KMS-11 (cell line): ENCODE results near the gene OSBPL3.

Experiments
- H2AFZ ChIP-seq: fragments of 200-600 bp; sonication (generic); 2 replicates; pipeline ENCODE4 v1.6.1; 2016; ENCODE audit warnings: antibody characterized with exemption, mixed run types, low read depth
- H3K27ac ChIP-seq: fragments of 200-600 bp; sonication (generic); 2 replicates; pipeline ENCODE4 v1.6.1; 2016; ENCODE audit warnings: mild to moderate bottlenecking, mixed run types
- H3K27me3 ChIP-seq: fragments of 200-600 bp; sonication (generic); 2 replicates; pipeline ENCODE4 v1.6.1; 2017; ENCODE audit warnings: mild to moderate bottlenecking, low read depth, mixed run types, moderate library complexity; ENCODE audit not compliant: insufficient read depth
- H3K36me3 ChIP-seq: fragments of 200-600 bp; sonication (generic); 2 replicates; pipeline ENCODE4 v1.6.1; 2017; ENCODE audit warnings: mild to moderate bottlenecking, mixed run types; ENCODE audit not compliant: insufficient read depth
- H3K4me1 ChIP-seq: fragments of 200-600 bp; sonication (generic); 2 replicates; pipeline ENCODE4 v1.6.1; 2016; ENCODE audit warnings: mild to moderate bottlenecking, low read depth, mixed run types; ENCODE audit not compliant: poor library complexity, severe bottlenecking
- H3K4me2 ChIP-seq: fragments of 200-600 bp; sonication (generic); 2 replicates; pipeline ENCODE4 v1.7.0; 2016; ENCODE audit warnings: mild to moderate bottlenecking, mixed run types
- H3K4me3 ChIP-seq: fragments of 200-600 bp; sonication (generic); IDR thresholded peaks from 2 replicates; pipeline ENCODE4 v1.6.1; 2017; ENCODE audit warnings: low read depth, low read length, mixed read lengths; ENCODE audit not compliant: insufficient read depth
- H3K79me2 ChIP-seq: fragments of 200-600 bp; sonication (generic); 2 replicates; pipeline ENCODE4 v1.6.1; 2016; ENCODE audit warnings: low read depth, mixed run types; ENCODE audit not compliant: insufficient read depth
- H3K9ac ChIP-seq: fragments of 200-600 bp; sonication (generic); 2 replicates; pipeline ENCODE4 v1.6.1; 2016; ENCODE audit warnings: mild to moderate bottlenecking, mixed run types
- H4K20me1 ChIP-seq: fragments of 200-600 bp; sonication (generic); 2 replicates; pipeline ENCODE4 v1.6.1; 2016; ENCODE audit warnings: mild to moderate bottlenecking, mixed run types; ENCODE audit not compliant: insufficient read depth
- CTCF ChIP-seq: fragments of 200-600 bp; sonication (generic); conservative IDR thresholded peaks from 2 replicates; pipeline ENCODE4 v1.6.1; 2017; ENCODE audit warnings: low read depth, mild to moderate bottlenecking, antibody characterized with exemption, low read length, moderate library complexity, mixed read lengths

Gene OSBPL3

DNA sequence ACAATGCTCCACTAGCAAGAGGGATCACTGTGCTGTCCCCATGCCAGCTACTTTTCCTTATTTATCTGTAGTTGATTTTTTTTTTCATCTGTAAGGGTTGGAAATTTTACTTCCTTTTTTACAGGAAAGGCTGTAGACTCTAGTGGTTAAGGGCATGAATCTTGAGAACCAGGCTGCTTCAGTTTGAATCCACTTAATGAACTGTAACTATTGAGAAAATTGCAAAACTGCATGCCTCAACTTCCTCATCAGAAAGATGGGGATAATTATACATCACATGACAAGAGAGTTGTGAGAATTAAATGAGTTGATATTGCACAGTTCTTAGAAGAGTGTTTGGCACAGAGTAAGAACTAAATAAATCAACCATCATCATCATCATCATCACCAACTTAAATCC lies 116.4 kb downstream of the OSBPL3 start:
- Histone ChIP-seq H3K36me3 (no peaks in the 10 kb centered on the region), H3K9ac (no peak overlapping the region)

GRCh38 chr7:24862461-24862860 lies 117.5 kb downstream of the OSBPL3 start:
- no peak overlapping the region for H3K9ac ChIP-seq
- no peak overlapping the region for H3K4me3 ChIP-seq
- no peak overlapping the region for H3K4me2 ChIP-seq
- no peak overlapping the region for H2AFZ ChIP-seq
- no peaks in the 10 kb centered on the region for H4K20me1 ChIP-seq
- TF ChIP-seq CTCF: no peak
- H3K79me2 ChIP-seq: no peaks in the 10 kb centered on the region
- H3K27ac ChIP-seq: no peak overlapping the region
- H3K4me1 ChIP-seq: no peaks in the 10 kb centered on the region
- no peaks in the 10 kb centered on the region for H3K36me3 ChIP-seq
- H3K27me3 ChIP-seq: no peaks in the 10 kb centered on the region

More for the DNA sequence above, 116.4 kb downstream of the OSBPL3 start:
- Histone ChIP-seq H3K27ac (no peak overlapping the region), H3K4me2 (no peak overlapping the region), H3K27me3 (no peaks in the 10 kb centered on the region), H3K4me3 (no peak overlapping the region), H3K4me1 (no peaks in the 10 kb centered on the region), H3K79me2 (no peaks in the 10 kb centered on the region), H2AFZ (no peak overlapping the region), H4K20me1 (no peaks in the 10 kb centered on the region)
- TF ChIP-seq CTCF: no peak

GRCh38 chr7:24861336-24861735 lies 118.6 kb downstream of the OSBPL3 start:
- Histone ChIP-seq H2AFZ (no peak overlapping the region), H3K4me2 (no peak overlapping the region), H3K4me3 (no peak overlapping the region), H3K27ac (no peak overlapping the region), H4K20me1 (no peaks in the 10 kb centered on the region), H3K4me1 (no peaks in the 10 kb centered on the region), H3K79me2 (no peaks in the 10 kb centered on the region), H3K36me3 (no peaks in the 10 kb centered on the region), H3K9ac (no peak overlapping the region), H3K27me3 (no peaks in the 10 kb centered on the region)
- no peak for TF ChIP-seq CTCF

DNA sequence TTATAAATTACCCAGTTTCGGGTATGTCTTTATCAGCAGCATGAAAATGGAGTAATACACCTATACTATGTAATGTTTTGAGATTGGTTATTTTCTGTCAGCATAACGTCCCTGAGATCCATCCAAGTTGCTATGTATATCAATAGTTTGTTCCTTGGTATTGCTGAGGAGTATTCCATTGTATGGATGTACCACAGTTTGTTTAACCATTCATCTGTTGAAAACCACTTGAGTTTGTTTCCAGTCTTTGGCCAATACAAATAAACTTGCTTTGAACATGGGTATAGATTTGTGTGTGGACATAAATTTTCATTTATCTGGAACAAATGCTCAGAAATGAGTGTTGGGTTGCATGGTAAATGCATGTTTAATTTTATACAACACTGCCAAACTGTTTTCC lies 119.4 kb downstream of the OSBPL3 start:
- H3K79me2 ChIP-seq: no peaks in the 10 kb centered on the region
- H3K4me1 ChIP-seq: no peaks in the 10 kb centered on the region
- no peak overlapping the region for H3K9ac ChIP-seq
- no peak for TF ChIP-seq CTCF
- H3K27ac ChIP-seq: no peak overlapping the region
- H2AFZ ChIP-seq: no peak overlapping the region
- no peaks in the 10 kb centered on the region for H3K27me3 ChIP-seq
- no peaks in the 10 kb centered on the region for H4K20me1 ChIP-seq
- no peaks in the 10 kb centered on the region for H3K36me3 ChIP-seq
- no peak overlapping the region for H3K4me3 ChIP-seq
- H3K4me2 ChIP-seq: no peak overlapping the region
